Measurements from ENCODE around the gene TSPAN32.

Gene TSPAN32

GRCh38 chr11:2298795-2299761 is 2.7 kb upstream of the TSPAN32 start:
- DNase-seq (ENCODE audit: low read depth, low spot score), result no peak
- H3K4me3 ChIP-seq (ENCODE audit: low read length), result no peak overlapping the region

- no peak overlapping the region for H3K4me3 ChIP-seq (ENCODE audit: low read length)
- DNase-seq (ENCODE audit: low read depth, low spot score), result no peak
These were observed 2.0 kb upstream of the TSPAN32 start for GRCh38 chr11:2299773-2300172.

GRCh38 chr11:2300290-2300935 is 1.4 kb upstream of the TSPAN32 start:
- no peak overlapping the region for H3K4me3 ChIP-seq (ENCODE audit: low read length)
- peak; percentile 51 for DNase-seq (ENCODE audit: low read depth, low spot score)

- H3K4me3 ChIP-seq (ENCODE audit: low read length), result no peak overlapping the region
These were observed 730 bp upstream of the TSPAN32 start for GRCh38 chr11:2300936-2301630.

GRCh38 chr11:2302306-2302895 is 588 bp downstream of the TSPAN32 start:
- no peak overlapping the region for H3K4me3 ChIP-seq (ENCODE audit: low read length)
- no peak for DNase-seq (ENCODE audit: low read depth, low spot score)

More at GRCh38 chr11:2300936-2301630, 730 bp upstream of the TSPAN32 start:
- no peak for DNase-seq (ENCODE audit: low read depth, low spot score)

- DNase-seq (ENCODE audit: low read depth, low spot score), result no peak
- H3K4me3 ChIP-seq (ENCODE audit: low read length), result no peak overlapping the region
These were observed 1.2 kb downstream of the TSPAN32 start for GRCh38 chr11:2302896-2303626.

- DNase-seq (ENCODE audit: low read depth, low spot score), result no peak
- H3K4me3 ChIP-seq (ENCODE audit: low read length), result no peak overlapping the region
These were observed 2.1 kb downstream of the TSPAN32 start for GRCh38 chr11:2303627-2304505.

GRCh38 chr11:2304506-2305139 is 2.8 kb downstream of the TSPAN32 start:
- H3K4me3 ChIP-seq (ENCODE audit: low read length), result no peak overlapping the region
- DNase-seq (ENCODE audit: low read depth, low spot score), result no peak

- H3K4me3 ChIP-seq (ENCODE audit: low read length), result no peak overlapping the region
- peak; percentile 27 for DNase-seq (ENCODE audit: low read depth, low spot score)
These were observed 3.4 kb downstream of the TSPAN32 start for GRCh38 chr11:2305140-2305778.

- H3K4me3 ChIP-seq (ENCODE audit: low read length), result no peak overlapping the region
- DNase-seq (ENCODE audit: low read depth, low spot score), result no peak
These were observed 4.1 kb downstream of the TSPAN32 start for GRCh38 chr11:2305788-2306451.

GRCh38 chr11:2306452-2306823 is 4.6 kb downstream of the TSPAN32 start:
- no peak overlapping the region for H3K4me3 ChIP-seq (ENCODE audit: low read length)
- DNase-seq (ENCODE audit: low read depth, low spot score), result no peak

GRCh38 chr11:2306877-2307500 is 5.2 kb downstream of the TSPAN32 start:
- DNase-seq (ENCODE audit: low read depth, low spot score), result no peak
- H3K4me3 ChIP-seq (ENCODE audit: low read length), result no peak overlapping the region

GRCh38 chr11:2307501-2308331 is 5.9 kb downstream of the TSPAN32 start:
- no peak for DNase-seq (ENCODE audit: low read depth, low spot score)
- no peak overlapping the region for H3K4me3 ChIP-seq (ENCODE audit: low read length)

- H3K4me3 ChIP-seq (ENCODE audit: low read length), result no peak overlapping the region
These were observed 6.9 kb downstream of the TSPAN32 start for GRCh38 chr11:2308713-2309112.

More at GRCh38 chr11:2308713-2309112, 6.9 kb downstream of the TSPAN32 start:
- no peak for DNase-seq (ENCODE audit: low read depth, low spot score)
